Endothelial cell of umbilical vein (primary cell): ENCODE measurements around the gene DGKH.

Source experiments
- EZH2 ChIP-seq: IDR thresholded peaks from 2 replicates; pipeline ENCODE4 v1.6.1; 2012; ENCODE audit warnings: borderline replicate concordance, low read depth, mild to moderate bottlenecking, moderate library complexity, low read length, inconsistent platforms; ENCODE audit not compliant: severe bottlenecking
- JUN ChIP-seq: IDR thresholded peaks from 2 replicates; pipeline ENCODE4 v1.6.1; 2011; ENCODE audit warnings: borderline replicate concordance, low read depth; ENCODE audit not compliant: insufficient read length, insufficient read depth
- MYC ChIP-seq: IDR thresholded peaks from one replicate; pipeline ENCODE4 v1.6.1; 2011; ENCODE audit warnings: mild to moderate bottlenecking, low read depth, low read length
- POLR2A ChIP-seq: IDR thresholded peaks from 2 replicates; pipeline ENCODE4 v1.6.1; 2012; ENCODE audit warnings: low read depth, mild to moderate bottlenecking, control low read depth, low read length
- POLR2AphosphoS5 ChIP-seq: IDR thresholded peaks from 2 replicates; pipeline ENCODE4 v1.6.1; 2012; ENCODE audit warnings: low read depth, mild to moderate bottlenecking, control low read depth, low read length, moderate library complexity; ENCODE audit not compliant: insufficient read depth
- TF ChIP-seq, protein P1 (sequence below): IDR thresholded peaks from 2 replicates; pipeline ENCODE4 v1.6.1; 2011; ENCODE audit not compliant: insufficient read depth, insufficient read length
- TF ChIP-seq, protein P2 (sequence below), 2 donors: IDR thresholded peaks; 1 replicate in 1 of 2; 2 replicates in 1 of 2; pipeline ENCODE4 v1.5.1; 2011; ENCODE audit warnings: low read length in 2 of 2, mild to moderate bottlenecking in 2 of 2, moderate library complexity in 2 of 2, control low read depth in 1 of 2, inconsistent platforms in 1 of 2, low read depth in 1 of 2; ENCODE audit not compliant: insufficient read depth in 1 of 2; ENCODE audit errors: extremely low read depth in 1 of 2

DNA sequence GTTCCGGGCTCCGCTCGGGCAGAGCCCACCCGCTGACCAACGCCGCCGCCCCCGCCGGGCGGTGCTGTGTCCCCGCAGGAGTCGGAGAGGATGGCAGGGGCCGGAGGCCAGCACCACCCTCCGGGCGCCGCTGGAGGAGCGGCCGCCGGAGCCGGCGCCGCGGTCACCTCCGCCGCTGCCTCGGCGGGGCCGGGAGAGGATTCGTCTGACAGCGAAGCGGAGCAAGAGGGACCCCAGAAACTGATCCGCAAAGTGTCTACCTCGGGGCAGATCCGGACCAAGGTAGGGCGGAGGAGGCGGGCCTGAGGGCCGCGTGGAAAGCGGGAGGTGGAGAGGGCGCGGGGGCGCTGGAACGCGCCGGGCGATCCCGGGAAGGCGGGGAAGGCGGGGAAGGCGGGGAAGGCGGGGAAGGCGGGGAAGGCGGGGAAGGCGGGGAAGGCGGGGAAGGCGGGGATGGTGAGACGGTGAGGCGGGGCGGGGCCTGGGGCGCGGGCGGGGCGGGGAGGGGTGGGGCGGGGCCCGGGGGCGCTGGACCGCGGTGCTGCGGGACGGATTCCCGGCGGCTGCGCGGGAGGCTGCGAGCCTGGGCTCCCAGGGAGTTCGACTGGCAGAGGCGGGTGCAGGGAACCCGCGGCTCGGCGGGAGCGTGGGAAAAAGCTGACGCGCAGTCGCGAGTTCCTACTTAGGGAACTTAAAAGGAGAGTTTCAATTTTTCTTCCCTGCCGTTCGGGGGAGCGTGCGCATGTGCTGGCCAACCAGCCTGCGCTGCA lies 421 bp downstream of the DGKH start:
- TF ChIP-seq POLR2A (peak; percentile 44), POLR2AphosphoS5 (no peak), EZH2 (no peak), MYC (no peak), JUN (no peak)
- TF ChIP-seq, protein P1, sequence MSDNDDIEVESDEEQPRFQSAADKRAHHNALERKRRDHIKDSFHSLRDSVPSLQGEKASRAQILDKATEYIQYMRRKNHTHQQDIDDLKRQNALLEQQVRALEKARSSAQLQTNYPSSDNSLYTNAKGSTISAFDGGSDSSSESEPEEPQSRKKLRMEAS, result no peak
- TF ChIP-seq, protein P2, sequence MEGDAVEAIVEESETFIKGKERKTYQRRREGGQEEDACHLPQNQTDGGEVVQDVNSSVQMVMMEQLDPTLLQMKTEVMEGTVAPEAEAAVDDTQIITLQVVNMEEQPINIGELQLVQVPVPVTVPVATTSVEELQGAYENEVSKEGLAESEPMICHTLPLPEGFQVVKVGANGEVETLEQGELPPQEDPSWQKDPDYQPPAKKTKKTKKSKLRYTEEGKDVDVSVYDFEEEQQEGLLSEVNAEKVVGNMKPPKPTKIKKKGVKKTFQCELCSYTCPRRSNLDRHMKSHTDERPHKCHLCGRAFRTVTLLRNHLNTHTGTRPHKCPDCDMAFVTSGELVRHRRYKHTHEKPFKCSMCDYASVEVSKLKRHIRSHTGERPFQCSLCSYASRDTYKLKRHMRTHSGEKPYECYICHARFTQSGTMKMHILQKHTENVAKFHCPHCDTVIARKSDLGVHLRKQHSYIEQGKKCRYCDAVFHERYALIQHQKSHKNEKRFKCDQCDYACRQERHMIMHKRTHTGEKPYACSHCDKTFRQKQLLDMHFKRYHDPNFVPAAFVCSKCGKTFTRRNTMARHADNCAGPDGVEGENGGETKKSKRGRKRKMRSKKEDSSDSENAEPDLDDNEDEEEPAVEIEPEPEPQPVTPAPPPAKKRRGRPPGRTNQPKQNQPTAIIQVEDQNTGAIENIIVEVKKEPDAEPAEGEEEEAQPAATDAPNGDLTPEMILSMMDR (IDR thresholded peaks at IDR 0.05; ENCODE audit: extremely low read depth in 1 of 2, insufficient read depth in 1 of 2, low read depth in 1 of 2, low read length in 2 of 2), result peak in 1 of 2 donors; percentile 10
